ENCODE data around the gene MAGEB17.

Gene MAGEB17

GRCh38 chrX:16212436-16212835 lies 45.2 kb downstream of the MAGEB17 start:
- Histone ChIP-seq H3K4me3 (replicated peaks; ENCODE audit: insufficient read depth, low read length) (no peak overlapping the region), H3K27ac (replicated peaks) (no peak overlapping the region), H3K27me3 (ENCODE audit: insufficient read depth, poor library complexity, severe bottlenecking) (peaks cover 2% of the 10 kb centered on the region)
- no peak for DNase-seq (ENCODE audit: low read depth in 1 of 2, low spot score in 1 of 2)
- TF ChIP-seq, protein P1, sequence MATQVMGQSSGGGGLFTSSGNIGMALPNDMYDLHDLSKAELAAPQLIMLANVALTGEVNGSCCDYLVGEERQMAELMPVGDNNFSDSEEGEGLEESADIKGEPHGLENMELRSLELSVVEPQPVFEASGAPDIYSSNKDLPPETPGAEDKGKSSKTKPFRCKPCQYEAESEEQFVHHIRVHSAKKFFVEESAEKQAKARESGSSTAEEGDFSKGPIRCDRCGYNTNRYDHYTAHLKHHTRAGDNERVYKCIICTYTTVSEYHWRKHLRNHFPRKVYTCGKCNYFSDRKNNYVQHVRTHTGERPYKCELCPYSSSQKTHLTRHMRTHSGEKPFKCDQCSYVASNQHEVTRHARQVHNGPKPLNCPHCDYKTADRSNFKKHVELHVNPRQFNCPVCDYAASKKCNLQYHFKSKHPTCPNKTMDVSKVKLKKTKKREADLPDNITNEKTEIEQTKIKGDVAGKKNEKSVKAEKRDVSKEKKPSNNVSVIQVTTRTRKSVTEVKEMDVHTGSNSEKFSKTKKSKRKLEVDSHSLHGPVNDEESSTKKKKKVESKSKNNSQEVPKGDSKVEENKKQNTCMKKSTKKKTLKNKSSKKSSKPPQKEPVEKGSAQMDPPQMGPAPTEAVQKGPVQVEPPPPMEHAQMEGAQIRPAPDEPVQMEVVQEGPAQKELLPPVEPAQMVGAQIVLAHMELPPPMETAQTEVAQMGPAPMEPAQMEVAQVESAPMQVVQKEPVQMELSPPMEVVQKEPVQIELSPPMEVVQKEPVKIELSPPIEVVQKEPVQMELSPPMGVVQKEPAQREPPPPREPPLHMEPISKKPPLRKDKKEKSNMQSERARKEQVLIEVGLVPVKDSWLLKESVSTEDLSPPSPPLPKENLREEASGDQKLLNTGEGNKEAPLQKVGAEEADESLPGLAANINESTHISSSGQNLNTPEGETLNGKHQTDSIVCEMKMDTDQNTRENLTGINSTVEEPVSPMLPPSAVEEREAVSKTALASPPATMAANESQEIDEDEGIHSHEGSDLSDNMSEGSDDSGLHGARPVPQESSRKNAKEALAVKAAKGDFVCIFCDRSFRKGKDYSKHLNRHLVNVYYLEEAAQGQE (IDR thresholded peaks at IDR 0.05; ENCODE audit: insufficient replicate concordance, low read depth), result no peak
- TF ChIP-seq CTCF (IDR thresholded peaks at IDR 0.05; ENCODE audit: insufficient read depth, low read length), result no peak
- TF ChIP-seq GABPA (IDR thresholded peaks at IDR 0.05; ENCODE audit: low read depth), result no peak
- no peak for TF ChIP-seq SPI1 (IDR thresholded peaks at IDR 0.05; ENCODE audit: borderline replicate concordance, low read depth)
- TF ChIP-seq POLR2AphosphoS5 (IDR thresholded peaks at IDR 0.05; ENCODE audit: low read depth), result no peak

GRCh38 chrX:16213961-16214360 lies 46.7 kb downstream of the MAGEB17 start:
- no peak for TF ChIP-seq CTCF (IDR thresholded peaks at IDR 0.05; ENCODE audit: insufficient read depth, low read length)
- TF ChIP-seq, protein P1 (IDR thresholded peaks at IDR 0.05; ENCODE audit: insufficient replicate concordance, low read depth), result no peak
- no peak for TF ChIP-seq POLR2AphosphoS5 (IDR thresholded peaks at IDR 0.05; ENCODE audit: low read depth)
- TF ChIP-seq SPI1 (IDR thresholded peaks at IDR 0.05; ENCODE audit: borderline replicate concordance, low read depth), result no peak
- no peak for TF ChIP-seq GABPA (IDR thresholded peaks at IDR 0.05; ENCODE audit: low read depth)
- Histone ChIP-seq H3K4me3 (replicated peaks; ENCODE audit: insufficient read depth, low read length) (no peak overlapping the region), H3K27ac (replicated peaks) (no peak overlapping the region), H3K27me3 (ENCODE audit: insufficient read depth, poor library complexity, severe bottlenecking) (peaks cover 2% of the 10 kb centered on the region)
- no peak for DNase-seq (ENCODE audit: low read depth in 1 of 2, low spot score in 1 of 2)

GRCh38 chrX:16215660-16216059 lies 48.4 kb downstream of the MAGEB17 start:
- no peak for DNase-seq (ENCODE audit: low read depth in 1 of 2, low spot score in 1 of 2)
- H3K27ac ChIP-seq (replicated peaks), result no peak overlapping the region

More at GRCh38 chrX:16215660-16216059, 48.4 kb downstream of the MAGEB17 start:
- no peak overlapping the region for H3K4me3 ChIP-seq (replicated peaks; ENCODE audit: insufficient read depth, low read length)
- TF ChIP-seq, protein P1 (IDR thresholded peaks at IDR 0.05; ENCODE audit: insufficient replicate concordance, low read depth), result no peak
- TF ChIP-seq POLR2AphosphoS5 (IDR thresholded peaks at IDR 0.05; ENCODE audit: low read depth) (no peak), SPI1 (IDR thresholded peaks at IDR 0.05; ENCODE audit: borderline replicate concordance, low read depth) (no peak), GABPA (IDR thresholded peaks at IDR 0.05; ENCODE audit: low read depth) (no peak), CTCF (IDR thresholded peaks at IDR 0.05; ENCODE audit: insufficient read depth, low read length) (no peak)
- peaks cover 2% of the 10 kb centered on the region for H3K27me3 ChIP-seq (ENCODE audit: insufficient read depth, poor library complexity, severe bottlenecking)
